Measurements from ENCODE around the gene COMMD2.

- TF ChIP-seq ZNF121 (CRISPR knock-in tag; IDR thresholded peaks at IDR 0.05) (no peak), CREB1 (CRISPR knock-in tag; IDR thresholded peaks at IDR 0.05) (no peak), CTCF (IDR thresholded peaks at IDR 0.05) (no peak), KAT7 (CRISPR knock-in tag; IDR thresholded peaks at IDR 0.05; ENCODE audit: borderline replicate concordance) (no peak), NFYB (CRISPR knock-in tag; conservative IDR thresholded peaks at IDR 0.05; ENCODE audit: low read depth) (no peak), ELF4 (CRISPR knock-in tag; IDR thresholded peaks at IDR 0.05; ENCODE audit: low read depth) (no peak), CBFB (CRISPR knock-in tag; IDR thresholded peaks at IDR 0.05; ENCODE audit: low read depth) (no peak)
- TF ChIP-seq, protein P1, sequence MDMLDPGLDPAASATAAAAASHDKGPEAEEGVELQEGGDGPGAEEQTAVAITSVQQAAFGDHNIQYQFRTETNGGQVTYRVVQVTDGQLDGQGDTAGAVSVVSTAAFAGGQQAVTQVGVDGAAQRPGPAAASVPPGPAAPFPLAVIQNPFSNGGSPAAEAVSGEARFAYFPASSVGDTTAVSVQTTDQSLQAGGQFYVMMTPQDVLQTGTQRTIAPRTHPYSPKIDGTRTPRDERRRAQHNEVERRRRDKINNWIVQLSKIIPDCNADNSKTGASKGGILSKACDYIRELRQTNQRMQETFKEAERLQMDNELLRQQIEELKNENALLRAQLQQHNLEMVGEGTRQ (CRISPR knock-in tag; IDR thresholded peaks at IDR 0.05), result no peak
- TF ChIP-seq, protein P2, sequence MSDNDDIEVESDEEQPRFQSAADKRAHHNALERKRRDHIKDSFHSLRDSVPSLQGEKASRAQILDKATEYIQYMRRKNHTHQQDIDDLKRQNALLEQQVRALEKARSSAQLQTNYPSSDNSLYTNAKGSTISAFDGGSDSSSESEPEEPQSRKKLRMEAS (CRISPR knock-in tag; IDR thresholded peaks at IDR 0.05), result no peak
Measured at GRCh38 chr3:149727656-149728055, 24.6 kb downstream of the COMMD2 start.
